Adrenal gland (tissue), 12 donors: ENCODE measurements around the gene KCNA2. TPM values are rescaled to one million over a fixed set of nuclear protein-coding genes. Genes with fewer than 3 reads are reported as not detected.
A peak's percentile ranks its signal among the peaks of the same experiment; 100 is the strongest.

Experiments used
- DNase-seq, 7 donors: peaks; one replicate each; pipeline ENCODE4 v3.0.0-alpha.2; 2019 to 2020
- H3K27ac ChIP-seq, 5 donors: fragments of 200-600 bp; sonication (generic) in 4 of 5; 1 replicate in 3 of 5; 2 replicates in 2 of 5; pipeline versions ENCODE4 v1.5.1 to v1.8.0; 2016 to 2020; ENCODE audit warnings: mild to moderate bottlenecking in 1 of 5
- H3K27me3 ChIP-seq: fragments of 200-600 bp; 2 replicates; pipeline ENCODE4 v1.8.0; 2021
- H3K36me3 ChIP-seq, 2 donors: fragments of 200-600 bp; replicated peaks in 1 of 2; 1 replicate in 1 of 2; 2 replicates in 1 of 2; pipeline versions ENCODE4 v1.5.1 to v1.8.0; 2018 to 2022
- H3K4me1 ChIP-seq, 2 donors: fragments of 200-600 bp; replicated peaks in 1 of 2; 1 replicate in 1 of 2; 2 replicates in 1 of 2; pipeline versions ENCODE4 v1.5.1 to v1.8.0; 2018 to 2021
- H3K4me3 ChIP-seq, 4 donors: fragments of 200-600 bp; sonication (generic) in 3 of 4; one replicate each; pipeline ENCODE4 v1.5.1; 2016 to 2018
- H3K9me3 ChIP-seq, 3 donors: fragments of 200-600 bp; sonication (generic) in 1 of 3; replicated peaks in 1 of 3; 1 replicate in 2 of 3; 2 replicates in 1 of 3; pipeline versions ENCODE4 v1.5.1 to v1.8.0; 2016 to 2021
- CTCF ChIP-seq, 6 experiments: fragments of 450-650 bp in 4 of 6; fragments of 200-600 bp in 2 of 6; sonication (generic) in 1 of 6; IDR thresholded peaks; 1 replicate in 5 of 6; 2 replicates in 1 of 6; pipeline versions ENCODE4 v1.5.1 to v1.8.0; 2016 to 2021; ENCODE audit warnings: antibody characterized with exemption in 6 of 6, mild to moderate bottlenecking in 2 of 6, moderate library complexity in 1 of 6
- POLR2A ChIP-seq, 2 donors: fragments of 450-650 bp; IDR thresholded peaks; one replicate each; pipeline ENCODE4 v1.6.1; 2017; ENCODE audit warnings: antibody characterized with exemption in 2 of 2, mild to moderate bottlenecking in 2 of 2, moderate library complexity in 1 of 2
- WGBS, 4 donors: extraction: QIAGEN DNeasy Blood & Tissue Kit in 2 of 4; methylation state at CpG; one replicate each; pipeline versions ENCODE4 v1.1.5 to v1.1.7; 2013 to 2017; 5-methylcytosine and 5-hydroxymethylcytosine counted together
- intact Hi-C, 2 donors: fragments of 100-400 bp; cut with DNase I; formaldehyde crosslinking; loops; one replicate each; pipeline versions ENCODE4 v1.14.1 to v1.15.0; 2022 to 2023
- polyA plus RNA-seq, 3 donors: library from polyadenylated mRNA; stranded (reverse); fragments of 200-250 nt in 2 of 3; fragments of 350-450 nt in 1 of 3; fragmentation: Illumina TruSeq in 1 of 3; extraction: RNeasy Lipid Tissue Mini Kit (QIAGEN cat#74804) in 1 of 3; gene quantifications; one replicate each; pipeline ENCODE4 v1.2.3, GENCODE V29; 2013 to 2014
- total RNA-seq, 9 donors: library from RNA; depleted of rRNA in 4 of 9; stranded (reverse); fragments of >200 nt in 4 of 9; fragments of 120-200 nt in 1 of 9; fragmentation: NEBNext Ultra II Directional in 1 of 9; extraction: Animal tissue kit (Norgen Biotek cat#: 25700) in 1 of 9; gene quantifications; one replicate each; pipeline versions ENCODE4 v1.1.0 to v1.2.4, GENCODE V29; 2013 to 2023
- donor health status: healthy with polysubstance abuse.
- donor health status: Bipolar disorder and iron deficiency.
- donor health status: DM: yes; HTN: yes; CAD: no.
- donor health status: DM: no; HTN: no; CAD: no.
- donor health status: DM: no; HTN: no; CAD: no.
- donor health status: DM: yes; HTN: yes; CAD: no.

Gene KCNA2
- total and polyA plus RNA-seq, 12 donors = 0.06 to 16.9 (median 0.38) TPM; not detected in 1

DNA sequence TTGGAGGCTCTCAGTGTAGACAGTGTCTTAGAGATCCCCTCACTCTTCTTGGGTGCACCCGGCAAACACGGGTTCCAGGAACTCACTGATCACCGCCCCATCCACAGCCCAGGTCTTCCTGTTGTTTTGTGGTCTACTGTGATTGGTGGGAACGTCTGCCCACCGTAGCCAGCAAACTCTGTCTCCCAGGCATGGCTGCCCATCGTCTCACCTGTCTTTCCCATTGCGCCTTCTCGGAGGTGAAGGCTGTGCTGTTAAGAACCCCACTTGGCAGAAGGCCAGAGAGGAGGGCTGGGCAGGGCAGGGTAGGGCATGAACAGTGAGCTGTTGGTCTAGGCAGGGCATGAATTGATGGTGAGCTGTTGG, 14.1 kb upstream of the KCNA2 start:
- intact Hi-C loops = no loop called here
- DNase-seq = no peak
- H3K36me3 ChIP-seq = no peaks in the 10 kb centered on the region
- peaks cover 21% of the 10 kb centered on the region for H3K27me3 ChIP-seq
- H3K9me3 ChIP-seq = no peaks in the 10 kb centered on the region
- no peak for TF ChIP-seq CTCF (IDR thresholded peaks at IDR 0.05)
- no peak overlapping the region for H3K4me3 ChIP-seq
- WGBS, 4 donors = 59 to 73% (median 61%) methylated on average over 5 to 8 of the region's 8 CpGs
- H3K27ac ChIP-seq = no peak overlapping the region
- H3K4me1 ChIP-seq = no peaks in the 10 kb centered on the region

DNA sequence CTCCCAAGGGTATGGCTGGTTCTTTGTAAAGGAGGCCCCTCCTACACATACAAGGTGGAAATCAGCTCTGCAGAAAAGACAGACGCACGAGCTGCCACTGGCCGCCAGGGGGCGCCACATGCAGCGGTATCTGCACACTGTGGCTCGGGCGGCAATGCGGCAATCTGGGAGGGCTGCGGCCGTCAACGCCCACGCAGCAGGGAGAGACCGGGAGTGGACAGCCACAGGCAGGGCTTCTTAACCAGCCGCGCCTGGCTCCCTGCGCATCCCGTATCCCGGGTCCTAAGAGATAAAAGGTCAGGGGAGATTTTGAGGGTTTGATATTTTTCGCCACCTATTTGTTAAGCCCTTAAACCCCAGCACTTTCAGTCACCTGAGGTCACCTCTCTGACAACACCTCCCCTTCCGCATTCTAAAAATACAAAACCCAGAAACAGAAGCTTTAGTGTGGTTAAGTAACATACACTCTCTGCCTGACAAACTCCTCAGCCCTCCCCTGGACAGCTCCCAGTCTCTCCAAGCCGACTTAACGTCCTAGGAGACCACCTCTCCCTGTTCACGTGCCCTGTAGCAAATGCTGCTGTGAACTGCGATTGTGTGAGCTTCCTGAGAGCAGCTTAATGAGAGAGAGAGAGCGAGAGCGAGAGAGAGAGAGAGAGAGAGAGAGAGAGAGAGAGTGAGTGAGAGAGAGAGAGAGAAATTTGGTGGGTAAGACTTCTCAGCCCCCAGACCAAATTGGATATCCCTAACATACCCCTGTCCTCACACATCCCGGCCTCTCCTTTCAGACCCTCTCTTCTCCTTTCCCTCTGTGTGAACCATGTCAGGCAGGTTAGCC, 13.5 kb upstream of the KCNA2 start:
- Histone ChIP-seq H3K27me3 (peaks cover 21% of the 10 kb centered on the region), H3K4me1 (no peaks in the 10 kb centered on the region), H3K9me3 (no peaks in the 10 kb centered on the region), H3K27ac (no peak overlapping the region), H3K4me3 (peak overlapping the region in 1 of 4 donors; percentile 26), H3K36me3 (no peaks in the 10 kb centered on the region)
- DNase-seq = peak; percentile 69 to 91 (median 76)
- WGBS, 4 donors = 5 to 11% (median 7%) methylated on average over 19 to 27 of the region's 27 CpGs
- no peak for TF ChIP-seq POLR2A (IDR thresholded peaks at IDR 0.05)
- peak; percentile 76 to 90 (median 84) for TF ChIP-seq CTCF (IDR thresholded peaks at IDR 0.05)
- intact Hi-C loops = loop anchor here (5.0 to 10.0 kb wide), 3 partner anchors 65 to 95 kb away; no protein-coding TSS in a partner anchor

GRCh38 chr1:110618668-110619067, 12.5 kb upstream of the KCNA2 start:
- no peak overlapping the region for H3K27ac ChIP-seq
- TF ChIP-seq CTCF (IDR thresholded peaks at IDR 0.05) (no peak), POLR2A (IDR thresholded peaks at IDR 0.05) (no peak)
- no peaks in the 10 kb centered on the region for H3K4me1 ChIP-seq
- intact Hi-C loops = loop anchor here (5.0 to 10.0 kb wide), 3 partner anchors 64 to 94 kb away; no protein-coding TSS in a partner anchor
- H3K4me3 ChIP-seq = no peak overlapping the region
- DNase-seq = peak in 1 of 7 donors; percentile 35
- WGBS, 4 donors = 57 to 74% (median 64%) methylated on average over 5 of the region's 5 CpGs
- no peaks in the 10 kb centered on the region for H3K36me3 ChIP-seq
- no peaks in the 10 kb centered on the region for H3K9me3 ChIP-seq
- peaks cover 21% of the 10 kb centered on the region for H3K27me3 ChIP-seq

GRCh38 chr1:110617589-110617988, 11.4 kb upstream of the KCNA2 start:
- Histone ChIP-seq H3K4me1 (no peaks in the 10 kb centered on the region), H3K4me3 (no peak overlapping the region), H3K27me3 (peaks cover 24% of the 10 kb centered on the region), H3K9me3 (no peaks in the 10 kb centered on the region), H3K27ac (no peak overlapping the region), H3K36me3 (no peaks in the 10 kb centered on the region)
- peak in 1 of 7 donors; percentile 21 for DNase-seq
- intact Hi-C loops = loop anchor here (2.0 to 10.0 kb wide), 4 partner anchors 63 to 93 kb away; no protein-coding TSS in a partner anchor
- WGBS, 4 donors = 53 to 63% (median 58%) methylated on average over 5 of the region's 5 CpGs
- TF ChIP-seq CTCF (IDR thresholded peaks at IDR 0.05) = no peak
